NK-92 (cell line): ENCODE measurements around the gene DNAJB7.
"Not testable (repeated sequence)": the region's sequence is repeated elsewhere in the genome, so short reads cannot be mapped to it uniquely, and the experiment has no call there.

Experiments
- DNase-seq: peaks from one replicate; lab custom pipeline; 2025; ENCODE audit not compliant: unreplicated experiment; lab: John Stamatoyannopoulos, UW

Gene DNAJB7

GRCh38 chr22:40845816-40846215, 16.1 kb downstream of the DNAJB7 start:
- not testable (repeated sequence) for DNase-seq

GRCh38 chr22:40844951-40845350, 17.0 kb downstream of the DNAJB7 start:
- DNase-seq: no peak

GRCh38 chr22:40838486-40838885, 23.4 kb downstream of the DNAJB7 start:
- DNase-seq: no peak

- no peak for DNase-seq
Measured at GRCh38 chr22:40834619-40835018, 27.3 kb downstream of the DNAJB7 start.

GRCh38 chr22:40829131-40829530, 32.8 kb downstream of the DNAJB7 start:
- DNase-seq: no peak

GRCh38 chr22:40826984-40827741, 34.8 kb downstream of the DNAJB7 start:
- no peak for DNase-seq

- DNase-seq: not testable (repeated sequence)
Measured at GRCh38 chr22:40826292-40826691, 35.6 kb downstream of the DNAJB7 start.

- DNase-seq: no peak
Measured at GRCh38 chr22:40823426-40823825, 38.5 kb downstream of the DNAJB7 start.

- no peak for DNase-seq
Measured at GRCh38 chr22:40819599-40820140, 42.2 kb downstream of the DNAJB7 start.

- DNase-seq: peak; percentile 37
Measured at GRCh38 chr22:40818747-40819598, 42.9 kb downstream of the DNAJB7 start, which contains the start of gene SLC25A17. SLC25A17 (minus strand) TSS chr22:40819346; CDS start chr22:40819248, 98 bp downstream.

- no peak for DNase-seq
Measured at GRCh38 chr22:40818192-40818746, 43.6 kb downstream of the DNAJB7 start.

GRCh38 chr22:40817737-40818136, 44.2 kb downstream of the DNAJB7 start:
- DNase-seq: no peak

GRCh38 chr22:40813912-40814315, 48.0 kb downstream of the DNAJB7 start:
- no peak for DNase-seq
